OCI-LY7 (cell line): Measurements from ENCODE around the gene PTPRF.

Experiments used
- CTCF ChIP-seq: fragments of 200-600 bp; sonication (generic); conservative IDR thresholded peaks from 2 replicates; pipeline ENCODE4 v1.5.1; 2014; ENCODE audit warnings: mild to moderate bottlenecking, antibody characterized with exemption, low read length, moderate library complexity, mixed read lengths
- EZH2phosphoT487 ChIP-seq: fragments of 200-600 bp; sonication (generic); IDR thresholded peaks from 2 replicates; pipeline ENCODE4 v1.6.1; 2018; ENCODE audit warnings: low read depth, borderline replicate concordance, mild to moderate bottlenecking, mixed run types, antibody characterized with exemption, low read length, moderate library complexity, mixed read lengths

DNA sequence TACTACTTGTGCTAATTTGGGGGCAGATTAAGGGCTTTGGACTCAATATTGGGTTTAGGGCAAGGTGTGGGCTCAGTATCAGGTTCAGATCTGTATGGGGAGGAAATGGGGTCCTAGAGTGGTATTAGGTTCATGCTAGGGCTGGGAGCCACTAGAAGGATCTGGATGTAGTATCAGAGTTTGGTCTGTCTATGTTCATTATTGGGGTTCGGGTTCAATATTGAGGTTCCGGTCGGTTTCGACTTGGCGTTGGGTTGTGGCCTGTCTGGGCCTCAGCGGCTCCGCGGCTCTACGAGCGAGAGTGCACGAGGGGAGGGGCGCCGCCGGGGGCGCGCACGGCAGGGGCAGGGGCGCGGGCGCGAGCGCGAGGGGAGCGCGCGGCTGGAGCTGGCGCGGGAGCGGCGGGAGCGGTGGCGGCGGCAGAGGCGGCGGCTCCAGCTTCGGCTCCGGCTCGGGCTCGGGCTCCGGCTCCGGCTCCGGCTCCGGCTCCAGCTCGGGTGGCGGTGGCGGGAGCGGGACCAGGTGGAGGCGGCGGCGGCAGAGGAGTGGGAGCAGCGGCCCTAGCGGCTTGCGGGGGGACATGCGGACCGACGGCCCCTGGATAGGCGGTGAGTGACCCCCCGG, at the start of gene PTPRF:
- TF ChIP-seq CTCF (no peak), EZH2phosphoT487 (no peak)
